Stimulated activated CD4-positive, alpha-beta T cell treated with anti-CD3 and anti-CD28 coated beads, Interleukin-1b, Interleukin-23, amount 100 ng/mL, for 24 hours (primary cell): ENCODE results near the gene PAPPA2.

Source experiments
- DNase-seq, 4 experiments: peaks; one replicate each; pipeline ENCODE4 v3.0.0-alpha.2; 2020; ENCODE audit warnings: low read depth in 4 of 4, low spot score in 1 of 4

PAPPA2 gene

DNA sequence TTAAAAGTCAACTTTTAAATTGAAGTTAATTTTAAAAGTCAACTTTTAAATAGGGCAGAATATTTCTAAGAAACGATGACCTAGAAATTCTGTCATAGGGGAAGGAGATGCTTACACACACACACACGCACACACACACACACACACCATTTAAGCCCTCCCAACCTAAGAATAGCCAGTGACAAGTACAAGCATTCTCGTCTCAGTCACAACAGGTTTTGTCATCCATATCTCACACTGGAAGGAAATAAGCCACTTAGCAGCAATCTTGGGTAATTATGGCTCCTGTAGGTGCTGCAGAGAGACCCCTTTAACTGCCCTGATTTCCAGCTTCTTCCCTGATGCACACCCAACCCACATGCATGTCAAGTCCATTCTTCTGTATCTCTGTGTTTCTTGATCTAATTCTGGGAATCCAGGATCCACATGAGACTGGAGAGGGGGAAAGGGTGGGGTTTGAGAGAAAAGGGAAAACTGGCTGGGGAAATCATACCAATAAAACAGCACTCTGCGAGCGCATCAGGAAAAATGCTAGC is 338.1 kb downstream of the PAPPA2 start:
- no peak for DNase-seq

- no peak for DNase-seq
Measured at GRCh38 chr1:176801514-176802020, 338.6 kb downstream of the PAPPA2 start.

- no peak for DNase-seq
Measured at GRCh38 chr1:176802316-176802715, 339.3 kb downstream of the PAPPA2 start.

DNA sequence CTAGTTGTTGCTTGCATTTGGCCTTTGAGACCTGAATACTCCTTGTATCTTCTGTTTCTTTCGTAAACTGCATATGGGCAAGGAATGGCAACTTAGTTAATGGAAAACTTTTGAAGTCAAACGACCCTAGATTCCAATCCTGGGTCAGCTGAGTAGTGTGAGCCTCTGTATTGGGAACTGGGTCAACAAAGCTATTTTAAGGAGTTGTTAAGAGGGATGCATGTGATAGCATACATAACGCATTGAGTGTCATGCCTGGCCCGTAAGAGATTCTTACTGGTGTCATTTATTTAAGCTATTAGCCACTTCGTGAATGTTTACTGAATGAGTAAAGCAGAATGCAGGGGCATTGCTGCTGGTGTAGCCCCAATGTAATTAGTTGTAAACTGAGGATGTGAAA is 340.1 kb downstream of the PAPPA2 start:
- DNase-seq, result no peak

DNA sequence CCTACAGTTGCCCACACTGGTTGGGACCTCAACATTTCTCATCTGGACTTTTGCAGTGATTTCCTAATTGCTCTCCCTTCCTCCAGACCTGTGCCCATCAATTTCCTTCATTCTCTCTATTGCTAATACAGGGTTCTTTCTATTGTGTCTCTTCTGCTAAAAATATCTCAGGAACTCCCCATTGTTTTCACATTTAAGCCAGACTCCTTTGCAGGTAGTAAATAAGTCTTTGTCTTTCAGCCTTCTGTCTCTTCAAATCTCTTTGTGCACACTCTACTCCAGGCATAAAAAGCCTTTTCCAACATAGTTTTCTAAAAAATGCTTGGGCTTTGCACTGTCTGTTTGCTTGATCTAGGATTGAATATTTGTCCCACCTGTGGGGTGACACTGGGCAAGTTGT is 340.6 kb downstream of the PAPPA2 start:
- no peak for DNase-seq

DNA sequence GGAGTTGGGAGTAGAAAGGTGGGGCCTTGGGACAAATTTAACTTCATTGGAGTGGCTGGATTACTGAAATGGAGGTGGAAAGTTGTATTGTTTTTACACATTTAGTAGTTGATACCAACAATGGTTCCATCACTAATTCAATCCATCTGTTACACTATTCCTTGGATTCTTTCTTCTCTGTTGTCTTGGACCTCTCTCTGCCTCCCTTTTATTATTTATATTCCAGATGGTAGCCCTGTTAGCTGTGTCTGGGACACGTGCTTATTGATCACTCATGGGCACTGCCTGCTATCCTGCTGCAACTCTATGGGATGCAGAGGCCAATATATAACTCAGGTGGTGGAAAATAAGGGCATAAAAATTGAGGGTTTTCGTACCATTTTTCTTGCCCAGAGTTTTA is 346.3 kb downstream of the PAPPA2 start:
- no peak for DNase-seq

DNA sequence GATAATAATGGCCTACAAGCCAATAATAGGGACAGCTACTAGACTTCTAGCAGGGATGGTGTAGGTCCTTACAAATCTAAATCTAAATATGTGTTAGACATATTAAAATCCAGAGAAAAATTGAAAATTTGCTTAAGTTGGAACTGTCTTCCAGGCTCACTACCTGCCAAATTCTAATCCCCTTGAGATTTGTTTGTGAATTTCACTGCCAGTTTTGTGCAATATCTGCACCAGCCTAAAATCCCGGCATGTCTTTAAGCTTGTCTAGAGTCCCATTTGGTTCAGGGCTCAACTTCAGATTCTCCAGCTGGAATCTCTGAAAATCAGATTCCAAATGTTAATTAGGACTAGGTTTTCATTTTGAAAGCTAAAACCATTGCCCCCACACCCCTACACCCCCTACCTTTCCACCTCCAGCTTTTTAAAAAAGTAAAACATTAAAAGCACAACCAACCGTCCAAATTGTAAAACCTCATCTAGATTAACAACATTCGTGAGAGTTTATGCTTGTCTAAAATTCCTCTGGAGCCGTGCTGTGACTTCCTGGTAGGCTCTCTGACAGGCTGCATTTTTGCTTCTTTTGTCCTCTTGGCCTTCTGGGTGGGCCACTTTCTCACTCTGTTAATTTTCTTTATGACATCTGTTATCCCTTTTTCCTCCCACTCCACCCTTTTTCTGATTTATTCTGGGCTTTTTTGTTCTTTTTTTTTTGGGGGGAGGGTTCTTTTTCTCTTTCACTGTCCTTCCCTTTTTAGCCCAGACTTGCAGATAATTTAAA is 348.7 kb downstream of the PAPPA2 start:
- no peak for DNase-seq

GRCh38 chr1:176815621-176816020 is 352.6 kb downstream of the PAPPA2 start:
- DNase-seq, result no peak

GRCh38 chr1:176816232-176816631 is 353.3 kb downstream of the PAPPA2 start:
- no peak for DNase-seq

DNA sequence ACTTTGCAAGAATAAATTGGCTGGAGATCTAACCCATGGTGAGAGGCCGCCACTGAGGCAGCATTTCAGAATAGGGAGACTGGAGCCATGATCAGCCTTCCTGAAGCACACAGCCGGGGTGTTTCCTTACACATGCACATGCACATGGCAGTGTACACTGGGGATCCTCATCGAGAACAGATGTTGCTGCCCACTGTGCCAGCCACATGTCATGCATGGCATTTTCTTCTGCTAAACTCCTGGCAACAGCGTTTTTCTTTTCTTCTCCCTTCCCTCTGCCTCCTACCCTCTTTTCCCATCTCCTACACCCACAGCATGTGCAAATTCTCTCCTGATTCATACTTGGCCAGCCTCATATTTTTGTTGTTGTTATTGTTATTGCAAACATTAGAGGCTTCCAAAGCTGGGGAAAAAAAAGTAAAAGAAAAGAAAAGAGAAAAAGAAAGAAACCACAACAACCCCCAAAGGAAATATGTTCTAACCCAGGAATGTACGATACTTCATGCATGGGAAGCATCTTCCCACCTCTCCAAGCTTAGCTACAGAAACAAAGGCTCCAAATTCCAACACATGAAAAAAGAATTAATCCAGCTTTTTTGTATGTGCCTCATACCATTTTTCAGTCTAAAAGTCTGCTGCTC is 357.5 kb downstream of the PAPPA2 start:
- no peak for DNase-seq

- DNase-seq, result no peak
Measured at GRCh38 chr1:176826265-176826664, 363.3 kb downstream of the PAPPA2 start.

GRCh38 chr1:176829261-176829660 is 366.3 kb downstream of the PAPPA2 start:
- DNase-seq, result no peak

GRCh38 chr1:176831150-176831549 is 368.2 kb downstream of the PAPPA2 start:
- no peak for DNase-seq

DNA sequence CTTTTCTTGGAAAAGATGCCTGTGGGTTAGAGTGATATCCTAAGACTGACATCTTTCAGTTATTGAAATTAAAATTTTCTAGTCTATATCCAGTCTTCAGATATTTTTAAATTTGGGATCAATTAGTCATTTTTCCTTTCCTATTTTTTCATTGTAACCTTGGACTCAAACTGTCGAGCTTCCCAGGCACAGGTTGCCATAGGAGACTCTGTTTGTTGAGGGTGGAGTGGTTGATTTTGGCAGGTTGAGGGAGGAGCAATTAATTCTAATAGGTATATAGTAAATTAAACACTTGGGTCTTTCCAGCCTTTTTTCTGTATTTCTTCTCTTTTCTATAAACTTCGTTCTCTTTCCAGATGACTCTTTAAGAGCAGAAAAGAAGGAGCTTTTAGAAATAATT is 374.7 kb downstream of the PAPPA2 start:
- DNase-seq, result no peak

GRCh38 chr1:176838276-176838995 is 375.5 kb downstream of the PAPPA2 start:
- no peak for DNase-seq

DNA sequence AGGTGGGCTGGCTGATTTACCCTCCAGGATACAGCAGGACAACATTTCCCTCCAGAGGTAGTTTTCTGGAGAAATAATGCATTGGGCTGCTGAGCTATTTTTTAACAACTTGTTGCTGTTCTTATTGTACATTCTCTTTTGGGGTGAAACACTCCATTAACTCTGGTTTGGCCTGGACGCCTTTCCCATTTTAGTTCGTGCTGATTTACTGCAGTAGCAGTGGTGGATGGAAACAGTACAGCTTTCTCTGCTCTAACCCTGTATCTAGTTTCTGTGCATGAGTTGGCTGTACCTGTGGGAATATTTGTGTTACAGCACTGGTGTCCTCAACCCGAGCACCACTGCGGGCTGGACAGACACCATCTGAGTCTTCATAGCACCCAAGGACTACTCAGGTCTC is 376.2 kb downstream of the PAPPA2 start:
- DNase-seq, result no peak

GRCh38 chr1:176841238-176841637 is 378.3 kb downstream of the PAPPA2 start:
- no peak for DNase-seq

DNA sequence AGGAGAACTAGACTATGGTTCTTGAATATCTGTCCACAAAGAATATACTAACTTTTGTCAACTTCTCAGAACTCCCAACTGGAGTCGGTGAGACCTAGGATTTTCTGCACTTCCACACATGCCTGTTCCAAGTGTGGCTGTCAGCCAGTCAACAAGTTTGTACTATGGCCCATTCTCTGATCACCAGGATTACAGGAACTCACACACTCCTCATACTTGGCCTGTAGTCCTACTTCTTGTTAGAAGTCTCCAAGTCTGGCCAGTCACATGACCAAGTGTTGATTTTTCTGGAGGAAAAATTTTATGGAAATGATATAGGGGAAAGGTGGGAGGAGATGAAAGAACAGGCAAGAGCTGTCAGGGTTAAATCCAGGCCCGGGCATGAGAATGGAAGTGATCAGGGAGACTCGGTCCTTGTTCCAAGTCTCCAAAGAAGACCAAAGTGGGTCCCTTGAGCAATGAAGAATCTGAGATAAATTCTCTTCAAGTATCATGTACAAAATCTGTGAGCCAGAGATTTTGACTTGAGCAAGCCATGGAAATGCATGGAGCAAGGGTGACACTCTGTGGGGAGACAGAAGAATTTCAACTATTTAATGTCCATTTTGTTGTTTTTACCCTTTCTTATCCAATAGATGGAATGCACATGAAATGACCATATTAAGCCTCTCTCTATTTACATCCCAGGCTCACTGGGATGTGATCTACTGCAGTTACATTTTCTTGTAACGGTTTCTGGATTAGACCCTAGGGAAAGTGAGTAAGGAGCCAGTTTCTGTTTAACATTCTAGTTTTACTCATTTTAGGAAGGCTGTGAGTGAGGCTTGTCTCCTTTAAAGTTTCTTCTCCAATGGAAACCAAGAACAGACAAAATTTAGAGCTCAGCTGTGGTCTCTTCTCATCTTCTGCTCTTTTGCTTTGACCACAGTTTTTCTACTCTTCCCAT is 380.6 kb downstream of the PAPPA2 start:
- DNase-seq, result no peak

DNA sequence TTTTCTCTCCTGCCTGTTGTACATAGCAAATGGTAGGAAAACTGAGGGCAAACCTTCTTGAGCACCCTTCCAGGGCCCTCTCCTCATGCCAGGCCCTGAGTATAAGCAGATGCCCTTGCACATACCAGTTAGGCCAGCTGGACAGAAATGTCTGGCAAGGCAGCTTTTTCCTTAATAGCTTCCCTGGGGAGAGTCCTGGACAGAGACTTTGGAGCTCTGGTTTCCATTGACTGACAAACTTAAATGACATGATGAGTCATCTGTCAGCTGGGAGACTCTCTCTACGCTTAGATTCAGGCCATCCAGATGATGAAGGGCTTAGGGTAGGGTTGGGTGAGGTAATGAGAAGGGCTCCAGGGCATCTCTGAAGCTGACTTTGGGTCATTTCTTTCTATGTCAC is 384.1 kb downstream of the PAPPA2 start:
- DNase-seq, result no peak

GRCh38 chr1:176849281-176849680 is 386.3 kb downstream of the PAPPA2 start:
- DNase-seq, result no peak

DNA sequence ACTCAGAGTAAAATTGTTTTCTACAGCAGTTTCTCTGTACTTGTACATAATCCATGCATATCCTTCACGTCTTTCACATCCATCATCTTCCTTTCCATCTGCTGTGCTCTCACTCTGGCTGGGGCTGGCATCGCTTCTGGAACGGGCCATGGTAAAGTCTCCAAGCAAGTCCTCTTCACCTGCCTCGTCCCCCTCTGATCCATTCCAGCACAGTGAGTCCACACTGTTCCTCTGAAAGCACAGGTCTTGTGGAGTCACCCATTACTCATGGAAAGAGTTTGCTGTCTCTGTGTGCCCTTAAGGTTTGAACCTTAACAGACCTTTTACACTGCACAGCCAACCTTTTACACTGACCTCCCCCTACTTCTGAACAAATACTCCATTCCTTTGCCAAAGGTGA is 387.9 kb downstream of the PAPPA2 start:
- no peak for DNase-seq
